ENCODE results near the gene PDE8B.

PDE8B gene

GRCh38 chr5:77259476-77259875 lies 49.0 kb downstream of the PDE8B start:
- TF ChIP-seq ZBTB7A (IDR thresholded peaks at IDR 0.05; ENCODE audit: low read depth) (no peak), CEBPB (IDR thresholded peaks at IDR 0.05) (no peak), NFIC (IDR thresholded peaks at IDR 0.05) (no peak), REST (IDR thresholded peaks at IDR 0.05; ENCODE audit: low read depth) (no peak), EGR1 (IDR thresholded peaks at IDR 0.05) (no peak), TCF12 (IDR thresholded peaks at IDR 0.05; ENCODE audit: low read depth) (no peak), CREB1 (IDR thresholded peaks at IDR 0.05; ENCODE audit: low read depth) (no peak), TAF1 (IDR thresholded peaks at IDR 0.05; ENCODE audit: low read depth) (no peak), EP300 (IDR thresholded peaks at IDR 0.05; ENCODE audit: borderline replicate concordance) (no peak), USF1 (IDR thresholded peaks at IDR 0.05) (no peak)

GRCh38 chr5:77262697-77263096 lies 52.2 kb downstream of the PDE8B start:
- TF ChIP-seq TAF1 (IDR thresholded peaks at IDR 0.05; ENCODE audit: low read depth), result no peak
- TF ChIP-seq EGR1 (IDR thresholded peaks at IDR 0.05), result no peak
- TF ChIP-seq FOXM1 (IDR thresholded peaks at IDR 0.05; ENCODE audit: borderline replicate concordance, low read depth), result no peak
- no peak for TF ChIP-seq ZBTB7A (IDR thresholded peaks at IDR 0.05; ENCODE audit: low read depth)

GRCh38 chr5:77266291-77266690 lies 55.8 kb downstream of the PDE8B start:
- no peak for TF ChIP-seq FOXM1 (IDR thresholded peaks at IDR 0.05; ENCODE audit: borderline replicate concordance, low read depth)
- TF ChIP-seq REST (IDR thresholded peaks at IDR 0.05; ENCODE audit: low read depth), result no peak
- no peak for TF ChIP-seq NFIC (IDR thresholded peaks at IDR 0.05)
- TF ChIP-seq EP300 (IDR thresholded peaks at IDR 0.05; ENCODE audit: borderline replicate concordance), result no peak
- TF ChIP-seq MAX (IDR thresholded peaks at IDR 0.05), result no peak
- TF ChIP-seq CREB1 (IDR thresholded peaks at IDR 0.05; ENCODE audit: low read depth), result no peak
- TF ChIP-seq USF1 (IDR thresholded peaks at IDR 0.05), result no peak
- no peak for TF ChIP-seq TEAD4 (IDR thresholded peaks at IDR 0.05)
- no peak for TF ChIP-seq TCF12 (IDR thresholded peaks at IDR 0.05; ENCODE audit: low read depth)
- TF ChIP-seq YY1 (IDR thresholded peaks at IDR 0.05; ENCODE audit: low read depth), result no peak
- TF ChIP-seq ZBTB7A (IDR thresholded peaks at IDR 0.05; ENCODE audit: low read depth), result no peak
- no peak for TF ChIP-seq CEBPB (IDR thresholded peaks at IDR 0.05)
- TF ChIP-seq EGR1 (IDR thresholded peaks at IDR 0.05), result no peak

GRCh38 chr5:77267496-77267895 lies 57.0 kb downstream of the PDE8B start:
- TF ChIP-seq NFIC (IDR thresholded peaks at IDR 0.05) (no peak), EGR1 (IDR thresholded peaks at IDR 0.05) (no peak), YY1 (IDR thresholded peaks at IDR 0.05; ENCODE audit: low read depth) (no peak), CREB1 (IDR thresholded peaks at IDR 0.05; ENCODE audit: low read depth) (no peak), CEBPB (IDR thresholded peaks at IDR 0.05) (no peak), EP300 (IDR thresholded peaks at IDR 0.05; ENCODE audit: borderline replicate concordance) (no peak), TAF1 (IDR thresholded peaks at IDR 0.05; ENCODE audit: low read depth) (no peak), RAD21 (IDR thresholded peaks at IDR 0.05; ENCODE audit: low read depth) (no peak), FOXM1 (IDR thresholded peaks at IDR 0.05; ENCODE audit: borderline replicate concordance, low read depth) (no peak), USF1 (IDR thresholded peaks at IDR 0.05) (no peak), REST (IDR thresholded peaks at IDR 0.05; ENCODE audit: low read depth) (no peak)

- no peak for TF ChIP-seq EP300 (IDR thresholded peaks at IDR 0.05; ENCODE audit: borderline replicate concordance)
- no peak for TF ChIP-seq TCF12 (IDR thresholded peaks at IDR 0.05; ENCODE audit: low read depth)
- no peak for TF ChIP-seq ZBTB7A (IDR thresholded peaks at IDR 0.05; ENCODE audit: low read depth)
Measured at GRCh38 chr5:77272206-77272605, 61.7 kb downstream of the PDE8B start.

Data from Ishikawa (cell line).